HEK293 (cell line): Measurements from ENCODE around the gene TECPR2.

Experiments
- GFI1B ChIP-seq: fragments of 450-650 bp; formaldehyde crosslinking; IDR thresholded peaks from 2 replicates; pipeline ENCODE4 v1.5.1; 2016; ENCODE audit warnings: missing biosample characterization, missing genetic modification characterization
- GLI4 ChIP-seq: fragments of 450-650 bp; formaldehyde crosslinking; IDR thresholded peaks from 2 replicates; pipeline ENCODE4 v1.5.1; 2016; ENCODE audit warnings: missing biosample characterization, missing genetic modification characterization
- MEIS1 ChIP-seq: sonication (generic); formaldehyde crosslinking; IDR thresholded peaks from 2 replicates; pipeline ENCODE4 v1.8.1; 2022; ENCODE audit warnings: missing genetic modification reagents, mild to moderate bottlenecking, borderline replicate concordance
- RBAK ChIP-seq: fragments of 450-650 bp; formaldehyde crosslinking; IDR thresholded peaks from 2 replicates; pipeline ENCODE4 v1.5.1; 2016; ENCODE audit warnings: missing biosample characterization, missing genetic modification characterization
- SCRT1 ChIP-seq: fragments of 450-650 bp; formaldehyde crosslinking; IDR thresholded peaks from 2 replicates; pipeline ENCODE4 v1.5.1; 2016; ENCODE audit warnings: missing biosample characterization, missing genetic modification characterization, borderline replicate concordance
- ZBTB48 ChIP-seq: fragments of 450-650 bp; formaldehyde crosslinking; IDR thresholded peaks from 2 replicates; pipeline ENCODE4 v1.5.1; 2016; ENCODE audit warnings: missing biosample characterization, missing genetic modification characterization
- ZNF2 ChIP-seq: fragments of 450-650 bp; formaldehyde crosslinking; IDR thresholded peaks from 2 replicates; pipeline ENCODE4 v1.5.1; 2016; ENCODE audit warnings: missing biosample characterization, missing genetic modification characterization
- ZNF202 ChIP-seq: fragments of 450-650 bp; formaldehyde crosslinking; IDR thresholded peaks from 2 replicates; pipeline ENCODE4 v1.5.1; 2016; ENCODE audit warnings: missing biosample characterization, missing genetic modification characterization, borderline replicate concordance
- ZNF221 ChIP-seq: fragments of 450-650 bp; formaldehyde crosslinking; IDR thresholded peaks from 2 replicates; pipeline ENCODE4 v1.5.1; 2017; ENCODE audit warnings: missing biosample characterization, missing genetic modification characterization, borderline replicate concordance
- ZNF23 ChIP-seq: fragments of 450-650 bp; formaldehyde crosslinking; IDR thresholded peaks from 2 replicates; pipeline ENCODE4 v1.5.1; 2016; ENCODE audit warnings: missing biosample characterization, missing genetic modification characterization, borderline replicate concordance
- ZNF394 ChIP-seq: fragments of 450-650 bp; formaldehyde crosslinking; IDR thresholded peaks from 2 replicates; pipeline ENCODE4 v1.5.1; 2016; ENCODE audit warnings: missing biosample characterization, missing genetic modification characterization, mild to moderate bottlenecking, moderate library complexity, borderline replicate concordance
- ZNF473 ChIP-seq: fragments of 450-650 bp; formaldehyde crosslinking; IDR thresholded peaks from 2 replicates; pipeline ENCODE4 v1.5.1; 2017; ENCODE audit warnings: missing biosample characterization, missing genetic modification characterization
- ZNF548 ChIP-seq: fragments of 450-650 bp; formaldehyde crosslinking; IDR thresholded peaks from 2 replicates; pipeline ENCODE4 v1.5.1; 2016; ENCODE audit warnings: missing biosample characterization, missing genetic modification characterization
- ZNF549 ChIP-seq: fragments of 450-650 bp; IDR thresholded peaks from 2 replicates; pipeline ENCODE4 v1.5.1; 2018; ENCODE audit warnings: missing biosample characterization, missing genetic modification characterization, mild to moderate bottlenecking, inconsistent platforms, moderate library complexity
- ZNF629 ChIP-seq: fragments of 450-650 bp; formaldehyde crosslinking; IDR thresholded peaks from 2 replicates; pipeline ENCODE4 v1.5.1; 2017; ENCODE audit warnings: missing biosample characterization, missing genetic modification characterization
- ZNF677 ChIP-seq: fragments of 450-650 bp; IDR thresholded peaks from 2 replicates; pipeline ENCODE4 v1.5.0; 2018; ENCODE audit warnings: missing biosample characterization, mild to moderate bottlenecking, missing genetic modification characterization, moderate library complexity
- ZNF747 ChIP-seq: fragments of 450-650 bp; formaldehyde crosslinking; IDR thresholded peaks from 2 replicates; pipeline ENCODE4 v1.5.1; 2016; ENCODE audit warnings: missing biosample characterization, missing genetic modification characterization
- ZNF785 ChIP-seq: fragments of 450-650 bp; formaldehyde crosslinking; IDR thresholded peaks from 2 replicates; pipeline ENCODE4 v1.5.1; 2016; ENCODE audit warnings: missing biosample characterization, missing genetic modification characterization
- ZNF843 ChIP-seq: fragments of 450-650 bp; formaldehyde crosslinking; IDR thresholded peaks from 2 replicates; pipeline ENCODE4 v1.5.1; 2016; ENCODE audit warnings: missing biosample characterization, missing genetic modification characterization
- TF ChIP-seq, protein P1 (sequence below): fragments of 450-650 bp; formaldehyde crosslinking; IDR thresholded peaks from 2 replicates; pipeline ENCODE4 v1.5.1; 2016; ENCODE audit warnings: missing biosample characterization, missing genetic modification characterization
- TF ChIP-seq, protein P2 (sequence below): sonication (generic); formaldehyde crosslinking; IDR thresholded peaks from 2 replicates; pipeline ENCODE4 v1.8.1; 2022; ENCODE audit warnings: mild to moderate bottlenecking, moderate library complexity, missing genetic modification reagents
- TF ChIP-seq, protein P3 (sequence below): fragments of 450-650 bp; formaldehyde crosslinking; IDR thresholded peaks from 2 replicates; pipeline ENCODE4 v1.5.1; 2017; ENCODE audit warnings: missing biosample characterization, missing genetic modification characterization
- TF ChIP-seq, protein P4 (sequence below): fragments of 450-650 bp; IDR thresholded peaks from 2 replicates; pipeline ENCODE4 v1.5.1; 2018; ENCODE audit warnings: missing biosample characterization, mild to moderate bottlenecking, missing genetic modification characterization
- TF ChIP-seq, protein P5 (sequence below): fragments of 450-650 bp; formaldehyde crosslinking; IDR thresholded peaks from 2 replicates; pipeline ENCODE4 v1.5.1; 2016; ENCODE audit warnings: missing biosample characterization, missing genetic modification characterization, borderline replicate concordance
- TF ChIP-seq, protein P6 (sequence below): fragments of 450-650 bp; formaldehyde crosslinking; conservative IDR thresholded peaks from 2 replicates; pipeline ENCODE4 v1.5.1; 2016; ENCODE audit warnings: low read depth, missing biosample characterization, missing genetic modification characterization
- TF ChIP-seq, protein P7 (sequence below): fragments of 450-650 bp; formaldehyde crosslinking; IDR thresholded peaks from 2 replicates; pipeline ENCODE4 v1.5.1; 2017; ENCODE audit warnings: missing biosample characterization, mild to moderate bottlenecking, missing genetic modification characterization, moderate library complexity

Gene TECPR2

DNA sequence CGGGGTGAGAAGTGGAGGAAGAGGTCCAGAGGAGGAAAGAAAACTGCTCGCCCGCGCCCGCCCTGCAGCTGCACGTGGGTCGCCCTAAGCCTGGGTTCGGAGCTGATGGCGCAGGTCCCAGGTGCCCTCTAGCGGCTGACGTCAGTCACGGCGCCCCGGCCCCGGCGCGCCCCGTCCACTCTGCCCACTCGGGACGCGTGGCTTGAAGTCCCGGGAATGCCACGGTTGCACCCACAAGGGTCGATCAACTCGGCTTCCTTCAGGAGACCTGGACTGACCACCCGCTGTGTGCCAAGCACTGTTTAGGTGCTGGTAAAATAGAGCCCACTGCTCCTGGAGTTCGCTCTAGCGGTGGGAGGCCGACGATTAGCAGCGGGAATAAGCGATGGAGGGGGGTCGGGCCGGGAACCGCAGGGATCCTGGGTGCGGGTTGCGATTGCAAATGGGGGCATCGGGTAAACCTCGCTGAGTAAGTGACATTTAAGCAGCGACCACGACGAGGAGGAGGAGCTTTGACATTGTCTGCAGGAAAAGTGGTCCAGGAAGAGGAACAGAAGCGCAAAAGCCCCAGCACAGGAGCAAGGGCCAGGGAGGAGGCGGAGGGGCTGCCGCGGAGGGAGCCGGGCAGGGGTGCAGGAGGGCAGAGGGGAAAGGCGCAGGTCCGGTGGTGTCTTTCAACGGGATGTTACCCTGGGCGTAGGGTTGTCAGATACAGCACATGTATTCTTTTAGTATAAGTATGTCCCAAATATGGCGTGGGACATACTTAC, 48.3 kb upstream of the TECPR2 start (continued):
- TF ChIP-seq, protein P1, sequence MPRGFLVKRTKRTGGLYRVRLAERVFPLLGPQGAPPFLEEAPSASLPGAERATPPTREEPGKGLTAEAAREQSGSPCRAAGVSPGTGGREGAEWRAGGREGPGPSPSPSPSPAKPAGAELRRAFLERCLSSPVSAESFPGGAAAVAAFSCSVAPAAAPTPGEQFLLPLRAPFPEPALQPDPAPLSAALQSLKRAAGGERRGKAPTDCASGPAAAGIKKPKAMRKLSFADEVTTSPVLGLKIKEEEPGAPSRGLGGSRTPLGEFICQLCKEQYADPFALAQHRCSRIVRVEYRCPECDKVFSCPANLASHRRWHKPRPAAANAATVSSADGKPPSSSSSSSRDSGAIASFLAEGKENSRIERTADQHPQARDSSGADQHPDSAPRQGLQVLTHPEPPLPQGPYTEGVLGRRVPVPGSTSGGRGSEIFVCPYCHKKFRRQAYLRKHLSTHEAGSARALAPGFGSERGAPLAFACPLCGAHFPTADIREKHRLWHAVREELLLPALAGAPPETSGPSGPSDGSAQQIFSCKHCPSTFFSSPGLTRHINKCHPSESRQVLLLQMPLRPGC: peak; percentile 45; the same call in 1 of the 2 replicates
- TF ChIP-seq ZNF202: no peak
- TF ChIP-seq, protein P2, sequence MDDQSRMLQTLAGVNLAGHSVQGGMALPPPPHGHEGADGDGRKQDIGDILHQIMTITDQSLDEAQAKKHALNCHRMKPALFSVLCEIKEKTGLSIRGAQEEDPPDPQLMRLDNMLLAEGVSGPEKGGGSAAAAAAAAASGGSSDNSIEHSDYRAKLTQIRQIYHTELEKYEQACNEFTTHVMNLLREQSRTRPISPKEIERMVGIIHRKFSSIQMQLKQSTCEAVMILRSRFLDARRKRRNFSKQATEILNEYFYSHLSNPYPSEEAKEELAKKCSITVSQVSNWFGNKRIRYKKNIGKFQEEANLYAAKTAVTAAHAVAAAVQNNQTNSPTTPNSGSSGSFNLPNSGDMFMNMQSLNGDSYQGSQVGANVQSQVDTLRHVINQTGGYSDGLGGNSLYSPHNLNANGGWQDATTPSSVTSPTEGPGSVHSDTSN (CRISPR knock-in tag): 0 out of 2 replicates have a peak, but pooled peaks have one; percentile 48
- TF ChIP-seq ZNF549 (tag by site-specific recombination): no peak
- peak; percentile 62; the same call in 1 of the 2 replicates for TF ChIP-seq ZNF843 (tag by site-specific recombination)
- TF ChIP-seq GLI4 (tag by site-specific recombination): no peak
- TF ChIP-seq, protein P3, sequence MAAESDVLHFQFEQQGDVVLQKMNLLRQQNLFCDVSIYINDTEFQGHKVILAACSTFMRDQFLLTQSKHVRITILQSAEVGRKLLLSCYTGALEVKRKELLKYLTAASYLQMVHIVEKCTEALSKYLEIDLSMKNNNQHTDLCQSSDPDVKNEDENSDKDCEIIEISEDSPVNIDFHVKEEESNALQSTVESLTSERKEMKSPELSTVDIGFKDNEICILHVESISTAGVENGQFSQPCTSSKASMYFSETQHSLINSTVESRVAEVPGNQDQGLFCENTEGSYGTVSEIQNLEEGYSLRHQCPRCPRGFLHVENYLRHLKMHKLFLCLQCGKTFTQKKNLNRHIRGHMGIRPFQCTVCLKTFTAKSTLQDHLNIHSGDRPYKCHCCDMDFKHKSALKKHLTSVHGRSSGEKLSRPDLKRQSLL (tag by site-specific recombination): peak; percentile 68; the same call in 1 of the 2 replicates
- TF ChIP-seq GFI1B (tag by site-specific recombination): no peak
- TF ChIP-seq ZNF394 (tag by site-specific recombination): peak; percentile 50; the same call in 1 of the 2 replicates
- TF ChIP-seq, protein P4, sequence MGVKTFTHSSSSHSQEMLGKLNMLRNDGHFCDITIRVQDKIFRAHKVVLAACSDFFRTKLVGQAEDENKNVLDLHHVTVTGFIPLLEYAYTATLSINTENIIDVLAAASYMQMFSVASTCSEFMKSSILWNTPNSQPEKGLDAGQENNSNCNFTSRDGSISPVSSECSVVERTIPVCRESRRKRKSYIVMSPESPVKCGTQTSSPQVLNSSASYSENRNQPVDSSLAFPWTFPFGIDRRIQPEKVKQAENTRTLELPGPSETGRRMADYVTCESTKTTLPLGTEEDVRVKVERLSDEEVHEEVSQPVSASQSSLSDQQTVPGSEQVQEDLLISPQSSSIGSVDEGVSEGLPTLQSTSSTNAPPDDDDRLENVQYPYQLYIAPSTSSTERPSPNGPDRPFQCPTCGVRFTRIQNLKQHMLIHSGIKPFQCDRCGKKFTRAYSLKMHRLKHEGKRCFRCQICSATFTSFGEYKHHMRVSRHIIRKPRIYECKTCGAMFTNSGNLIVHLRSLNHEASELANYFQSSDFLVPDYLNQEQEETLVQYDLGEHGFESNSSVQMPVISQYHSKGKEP (tag by site-specific recombination): no peak; the same call in none of the 2 replicates
- no peak for TF ChIP-seq ZNF221 (tag by site-specific recombination)
- TF ChIP-seq ZNF677 (tag by site-specific recombination): no peak
- no peak for TF ChIP-seq ZNF548
- TF ChIP-seq ZNF629 (tag by site-specific recombination): peak; percentile 71
- TF ChIP-seq ZNF473 (tag by site-specific recombination): no peak
- TF ChIP-seq, protein P5, sequence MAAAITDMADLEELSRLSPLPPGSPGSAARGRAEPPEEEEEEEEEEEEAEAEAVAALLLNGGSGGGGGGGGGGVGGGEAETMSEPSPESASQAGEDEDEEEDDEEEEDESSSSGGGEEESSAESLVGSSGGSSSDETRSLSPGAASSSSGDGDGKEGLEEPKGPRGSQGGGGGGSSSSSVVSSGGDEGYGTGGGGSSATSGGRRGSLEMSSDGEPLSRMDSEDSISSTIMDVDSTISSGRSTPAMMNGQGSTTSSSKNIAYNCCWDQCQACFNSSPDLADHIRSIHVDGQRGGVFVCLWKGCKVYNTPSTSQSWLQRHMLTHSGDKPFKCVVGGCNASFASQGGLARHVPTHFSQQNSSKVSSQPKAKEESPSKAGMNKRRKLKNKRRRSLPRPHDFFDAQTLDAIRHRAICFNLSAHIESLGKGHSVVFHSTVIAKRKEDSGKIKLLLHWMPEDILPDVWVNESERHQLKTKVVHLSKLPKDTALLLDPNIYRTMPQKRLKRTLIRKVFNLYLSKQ (tag by site-specific recombination): no peak
- TF ChIP-seq RBAK: no peak
- no peak for TF ChIP-seq ZNF23 (tag by site-specific recombination)
- TF ChIP-seq ZNF2 (tag by site-specific recombination): peak; percentile 98
- TF ChIP-seq ZNF785 (tag by site-specific recombination): peak; percentile 91; the same call in 1 of the 2 replicates
- no peak for TF ChIP-seq SCRT1 (tag by site-specific recombination)
- TF ChIP-seq, protein P6, sequence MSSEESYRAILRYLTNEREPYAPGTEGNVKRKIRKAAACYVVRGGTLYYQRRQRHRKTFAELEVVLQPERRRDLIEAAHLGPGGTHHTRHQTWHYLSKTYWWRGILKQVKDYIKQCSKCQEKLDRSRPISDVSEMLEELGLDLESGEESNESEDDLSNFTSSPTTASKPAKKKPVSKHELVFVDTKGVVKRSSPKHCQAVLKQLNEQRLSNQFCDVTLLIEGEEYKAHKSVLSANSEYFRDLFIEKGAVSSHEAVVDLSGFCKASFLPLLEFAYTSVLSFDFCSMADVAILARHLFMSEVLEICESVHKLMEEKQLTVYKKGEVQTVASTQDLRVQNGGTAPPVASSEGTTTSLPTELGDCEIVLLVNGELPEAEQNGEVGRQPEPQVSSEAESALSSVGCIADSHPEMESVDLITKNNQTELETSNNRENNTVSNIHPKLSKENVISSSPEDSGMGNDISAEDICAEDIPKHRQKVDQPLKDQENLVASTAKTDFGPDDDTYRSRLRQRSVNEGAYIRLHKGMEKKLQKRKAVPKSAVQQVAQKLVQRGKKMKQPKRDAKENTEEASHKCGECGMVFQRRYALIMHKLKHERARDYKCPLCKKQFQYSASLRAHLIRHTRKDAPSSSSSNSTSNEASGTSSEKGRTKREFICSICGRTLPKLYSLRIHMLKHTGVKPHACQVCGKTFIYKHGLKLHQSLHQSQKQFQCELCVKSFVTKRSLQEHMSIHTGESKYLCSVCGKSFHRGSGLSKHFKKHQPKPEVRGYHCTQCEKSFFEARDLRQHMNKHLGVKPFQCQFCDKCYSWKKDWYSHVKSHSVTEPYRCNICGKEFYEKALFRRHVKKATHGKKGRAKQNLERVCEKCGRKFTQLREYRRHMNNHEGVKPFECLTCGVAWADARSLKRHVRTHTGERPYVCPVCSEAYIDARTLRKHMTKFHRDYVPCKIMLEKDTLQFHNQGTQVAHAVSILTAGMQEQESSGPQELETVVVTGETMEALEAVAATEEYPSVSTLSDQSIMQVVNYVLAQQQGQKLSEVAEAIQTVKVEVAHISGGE: no peak
- no peak for TF ChIP-seq ZNF747
- TF ChIP-seq, protein P7, sequence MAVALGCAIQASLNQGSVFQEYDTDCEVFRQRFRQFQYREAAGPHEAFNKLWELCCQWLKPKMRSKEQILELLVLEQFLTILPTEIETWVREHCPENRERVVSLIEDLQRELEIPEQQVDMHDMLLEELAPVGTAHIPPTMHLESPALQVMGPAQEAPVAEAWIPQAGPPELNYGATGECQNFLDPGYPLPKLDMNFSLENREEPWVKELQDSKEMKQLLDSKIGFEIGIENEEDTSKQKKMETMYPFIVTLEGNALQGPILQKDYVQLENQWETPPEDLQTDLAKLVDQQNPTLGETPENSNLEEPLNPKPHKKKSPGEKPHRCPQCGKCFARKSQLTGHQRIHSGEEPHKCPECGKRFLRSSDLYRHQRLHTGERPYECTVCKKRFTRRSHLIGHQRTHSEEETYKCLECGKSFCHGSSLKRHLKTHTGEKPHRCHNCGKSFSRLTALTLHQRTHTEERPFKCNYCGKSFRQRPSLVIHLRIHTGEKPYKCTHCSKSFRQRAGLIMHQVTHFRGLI (tag by site-specific recombination): 0 out of 2 replicates have a peak, but pooled peaks have one; percentile 29
- peak; percentile 67; the same call in 1 of the 2 replicates for TF ChIP-seq ZBTB48 (tag by site-specific recombination)
- TF ChIP-seq MEIS1: no peak
